HG03064 (cell line): ENCODE measurements around the gene ARSB.
"Not testable (repeated sequence)": the region's sequence is repeated elsewhere in the genome, so short reads cannot be mapped to it uniquely, and the experiment has no call there.

Experiments
- ATAC-seq: cut with Tn5 transposase; IDR thresholded peaks from one replicate; pipeline ENCODE4 v1.9.1; 2021; ENCODE audit warnings: low read depth; ENCODE audit not compliant: unreplicated experiment

The ARSB gene

GRCh38 chr5:78791501-78792100 is 193.5 kb downstream of the ARSB start:
- ATAC-seq = no peak

- no peak for ATAC-seq
Observed at GRCh38 chr5:78787783-78788182, 197.3 kb downstream of the ARSB start.

- ATAC-seq = no peak
Observed at GRCh38 chr5:78785454-78785853, 199.7 kb downstream of the ARSB start.

GRCh38 chr5:78783434-78784130 is 201.5 kb downstream of the ARSB start:
- ATAC-seq = no peak

GRCh38 chr5:78782728-78783127 is 202.4 kb downstream of the ARSB start:
- no peak for ATAC-seq

- no peak for ATAC-seq
Observed at GRCh38 chr5:78781611-78782286, 203.4 kb downstream of the ARSB start.

GRCh38 chr5:78779771-78780616 is 205.1 kb downstream of the ARSB start:
- ATAC-seq = no peak

GRCh38 chr5:78779262-78779661 is 205.8 kb downstream of the ARSB start:
- ATAC-seq = no peak

GRCh38 chr5:78778538-78778937 is 206.6 kb downstream of the ARSB start:
- no peak for ATAC-seq

- no peak for ATAC-seq
Observed at GRCh38 chr5:78777901-78778300, 207.2 kb downstream of the ARSB start.

GRCh38 chr5:78776637-78777036 is 208.5 kb downstream of the ARSB start:
- ATAC-seq = no peak

- ATAC-seq = no peak
Observed at GRCh38 chr5:78773655-78774054, 211.5 kb downstream of the ARSB start.

- no peak for ATAC-seq
Observed at GRCh38 chr5:78771260-78772205, 213.6 kb downstream of the ARSB start.

GRCh38 chr5:78768781-78769380 is 216.2 kb downstream of the ARSB start:
- no peak for ATAC-seq

GRCh38 chr5:78766412-78766762 is 218.7 kb downstream of the ARSB start:
- ATAC-seq = no peak

- ATAC-seq = no peak
Observed at GRCh38 chr5:78765756-78766411, 219.2 kb downstream of the ARSB start.

GRCh38 chr5:78765116-78765515 is 220.0 kb downstream of the ARSB start:
- ATAC-seq = no peak

- ATAC-seq = no peak
Observed at GRCh38 chr5:78763659-78764189, 221.4 kb downstream of the ARSB start.

- not testable (repeated sequence) for ATAC-seq
Observed at GRCh38 chr5:78762743-78763142, 222.4 kb downstream of the ARSB start.
